SW480 (cell line): Measurements from ENCODE around the gene SCYL1.

ENCODE experiments used
- DNase-seq: peaks from one replicate; pipeline ENCODE4 v3.0.0-alpha.2; 2016; ENCODE audit warnings: low spot score

SCYL1 gene

DNA sequence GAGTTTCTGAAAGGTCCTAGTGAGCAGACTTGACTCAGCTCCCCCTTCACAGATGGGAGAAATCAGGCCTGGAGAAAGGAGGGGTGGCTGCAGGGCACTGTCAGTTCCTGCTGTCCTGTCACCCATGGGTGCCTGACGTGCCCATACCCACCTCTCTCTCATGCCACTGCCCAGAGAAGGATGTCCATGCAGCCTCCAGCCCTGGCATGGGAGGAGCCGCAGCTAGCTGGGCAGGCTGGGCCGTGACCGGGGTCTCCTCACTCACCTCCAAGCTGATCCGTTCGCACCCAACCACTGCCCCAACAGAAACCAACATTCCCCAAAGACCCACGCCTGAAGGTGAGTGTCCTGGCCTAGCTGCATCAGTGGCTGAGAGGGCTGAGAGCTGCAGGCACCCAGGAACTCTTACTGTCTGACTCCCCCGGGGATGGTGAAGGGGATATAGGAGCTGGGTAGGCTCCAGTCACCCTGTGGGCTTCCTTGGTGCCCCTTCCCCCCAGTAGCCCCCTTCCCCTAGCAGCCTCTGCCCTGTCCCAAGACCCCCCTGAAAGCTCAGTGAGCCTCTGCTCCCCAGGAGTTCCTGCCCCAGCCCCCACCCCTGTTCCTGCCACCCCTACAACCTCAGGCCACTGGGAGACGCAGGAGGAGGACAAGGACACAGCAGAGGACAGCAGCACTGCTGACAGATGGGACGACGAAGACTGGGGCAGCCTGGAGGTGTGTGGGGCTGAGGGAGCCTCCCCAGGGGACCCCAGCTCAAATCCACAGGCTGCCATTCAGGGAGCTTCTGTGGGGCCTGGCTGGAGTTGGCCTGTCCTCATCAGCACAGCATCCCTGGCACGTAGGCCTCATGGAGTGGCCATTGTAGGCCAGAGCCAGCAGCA is 11.8 kb downstream of the SCYL1 start:
- no peak for DNase-seq

DNA sequence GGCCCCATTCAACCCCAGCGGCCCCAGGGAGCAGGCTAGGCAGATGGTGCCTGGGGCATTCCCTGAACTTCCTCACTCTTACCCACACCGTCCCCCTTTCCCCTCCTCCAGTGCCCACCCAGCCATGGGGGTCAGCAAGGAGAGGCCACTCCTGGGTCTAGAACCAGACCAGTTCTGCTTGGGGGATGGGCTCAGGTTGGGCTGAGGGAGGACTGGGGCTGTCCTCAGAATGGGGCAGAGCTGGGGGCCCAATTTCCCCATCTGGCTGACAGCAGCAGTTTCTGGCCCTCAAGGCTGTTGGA is 12.4 kb downstream of the SCYL1 start:
- no peak for DNase-seq

DNA sequence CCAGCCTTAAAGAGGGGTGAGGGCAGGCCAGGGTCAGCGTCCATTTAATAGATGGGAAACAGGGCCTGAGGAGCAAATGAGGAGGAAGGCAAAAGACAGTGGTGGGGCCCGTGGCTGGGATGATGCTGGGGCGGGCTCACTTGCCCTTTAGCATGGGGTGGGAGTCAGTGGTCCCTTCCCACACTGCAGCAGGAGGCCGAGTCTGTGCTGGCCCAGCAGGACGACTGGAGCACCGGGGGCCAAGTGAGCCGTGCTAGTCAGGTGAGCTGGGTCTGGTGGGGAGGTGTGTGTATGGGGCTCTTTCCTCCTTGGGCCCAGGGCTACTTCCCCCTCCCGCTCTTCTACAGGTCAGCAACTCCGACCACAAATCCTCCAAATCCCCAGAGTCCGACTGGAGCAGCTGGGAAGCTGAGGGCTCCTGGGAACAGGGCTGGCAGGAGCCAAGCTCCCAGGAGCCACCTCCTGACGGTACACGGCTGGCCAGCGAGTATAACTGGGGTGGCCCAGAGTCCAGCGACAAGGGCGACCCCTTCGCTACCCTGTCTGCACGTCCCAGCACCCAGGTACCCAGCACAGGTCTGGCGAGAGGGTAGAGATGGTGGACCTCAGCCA is 12.8 kb downstream of the SCYL1 start:
- DNase-seq = no peak

DNA sequence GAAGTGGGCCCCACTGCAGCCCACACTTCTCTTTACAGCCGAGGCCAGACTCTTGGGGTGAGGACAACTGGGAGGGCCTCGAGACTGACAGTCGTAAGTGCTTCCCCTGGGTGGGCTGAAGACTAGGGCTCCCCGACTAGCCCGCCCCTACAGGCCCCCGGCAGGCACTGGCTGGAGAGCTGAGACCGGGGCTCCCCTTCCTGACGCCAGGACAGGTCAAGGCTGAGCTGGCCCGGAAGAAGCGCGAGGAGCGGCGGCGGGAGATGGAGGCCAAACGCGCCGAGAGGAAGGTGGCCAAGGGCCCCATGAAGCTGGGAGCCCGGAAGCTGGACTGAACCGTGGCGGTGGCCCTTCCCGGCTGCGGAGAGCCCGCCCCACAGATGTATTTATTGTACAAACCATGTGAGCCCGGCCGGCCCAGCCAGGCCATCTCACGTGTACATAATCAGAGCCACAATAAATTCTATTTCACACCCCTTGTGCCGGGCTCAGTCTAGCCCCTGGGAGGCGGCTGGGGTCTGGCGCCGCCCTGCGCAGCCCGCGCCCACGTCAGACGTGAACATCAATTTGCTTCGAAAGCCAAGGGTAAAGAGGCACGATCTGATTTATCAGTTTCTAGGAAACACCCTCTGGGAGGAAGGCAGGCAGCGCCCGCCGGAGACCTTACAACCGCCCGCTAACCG is 13.5 kb downstream of the SCYL1 start:
- no peak for DNase-seq

DNA sequence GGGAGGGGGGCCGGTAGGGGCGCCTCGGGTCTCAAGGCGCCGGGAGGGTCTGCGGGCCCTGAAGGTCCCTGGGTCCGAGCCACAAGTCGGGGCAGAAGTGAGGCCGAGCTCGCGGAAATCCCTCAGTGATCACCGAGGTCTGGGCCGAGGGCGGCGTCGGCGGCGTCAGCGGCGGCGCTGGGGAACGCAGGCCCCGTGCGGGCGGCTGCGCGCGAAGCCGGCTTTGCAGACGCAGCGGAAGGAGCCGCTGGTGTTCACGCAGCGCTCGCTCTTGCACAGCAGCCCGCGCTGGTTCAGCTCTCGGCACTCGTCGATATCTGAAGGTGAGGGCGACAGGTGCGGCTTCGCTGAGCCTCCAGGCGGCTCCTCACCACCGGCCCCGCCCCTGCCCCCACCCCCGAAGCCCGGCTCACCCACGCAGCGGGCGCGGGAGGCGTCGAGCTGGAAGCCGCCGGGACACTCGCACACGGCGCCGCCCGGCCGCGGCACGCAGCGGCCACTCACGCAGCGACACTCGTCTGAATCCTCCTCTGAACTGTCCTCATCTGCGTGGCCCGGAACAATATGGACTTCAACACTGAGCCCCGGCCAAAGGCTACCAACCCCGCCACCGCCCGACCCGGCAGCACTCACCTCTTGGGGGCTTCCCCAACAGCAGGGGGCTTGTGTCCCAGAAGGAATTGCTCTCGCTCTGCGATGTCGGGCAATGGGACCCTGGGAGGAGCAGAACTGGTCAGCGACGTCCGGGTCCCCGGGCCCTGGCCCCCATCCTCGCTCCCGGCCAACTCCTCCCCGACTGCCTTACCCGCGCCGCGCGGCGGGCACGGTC is 14.2 kb downstream of the SCYL1 start:
- no peak for DNase-seq

DNA sequence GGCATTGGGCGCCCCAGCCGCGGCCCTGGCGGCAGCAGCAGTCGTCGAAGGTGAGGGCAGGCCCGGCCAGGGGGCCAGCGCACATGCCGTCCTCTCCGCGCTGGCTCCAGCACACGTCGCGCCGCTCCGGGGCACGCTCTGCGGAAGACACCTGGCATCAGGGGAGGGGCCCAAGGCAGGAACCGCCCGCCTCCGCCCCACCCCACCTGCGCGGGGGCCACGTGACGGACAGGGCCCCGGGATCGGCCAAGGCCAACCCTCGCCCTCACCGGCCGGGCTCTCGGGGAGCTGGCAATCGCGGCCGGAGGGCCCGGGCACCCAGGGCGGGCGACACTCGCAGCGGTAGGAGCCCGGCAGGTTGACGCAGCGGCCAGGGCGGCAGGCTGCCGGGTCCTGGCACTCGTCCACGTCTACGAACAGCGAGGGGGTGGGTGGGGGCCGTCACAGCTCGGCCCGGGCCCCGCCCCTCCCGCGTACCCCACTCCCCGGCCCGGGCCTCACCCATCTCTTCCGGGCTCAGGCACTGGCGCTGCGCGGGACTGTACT is 14.9 kb downstream of the SCYL1 start:
- no peak for DNase-seq

DNA sequence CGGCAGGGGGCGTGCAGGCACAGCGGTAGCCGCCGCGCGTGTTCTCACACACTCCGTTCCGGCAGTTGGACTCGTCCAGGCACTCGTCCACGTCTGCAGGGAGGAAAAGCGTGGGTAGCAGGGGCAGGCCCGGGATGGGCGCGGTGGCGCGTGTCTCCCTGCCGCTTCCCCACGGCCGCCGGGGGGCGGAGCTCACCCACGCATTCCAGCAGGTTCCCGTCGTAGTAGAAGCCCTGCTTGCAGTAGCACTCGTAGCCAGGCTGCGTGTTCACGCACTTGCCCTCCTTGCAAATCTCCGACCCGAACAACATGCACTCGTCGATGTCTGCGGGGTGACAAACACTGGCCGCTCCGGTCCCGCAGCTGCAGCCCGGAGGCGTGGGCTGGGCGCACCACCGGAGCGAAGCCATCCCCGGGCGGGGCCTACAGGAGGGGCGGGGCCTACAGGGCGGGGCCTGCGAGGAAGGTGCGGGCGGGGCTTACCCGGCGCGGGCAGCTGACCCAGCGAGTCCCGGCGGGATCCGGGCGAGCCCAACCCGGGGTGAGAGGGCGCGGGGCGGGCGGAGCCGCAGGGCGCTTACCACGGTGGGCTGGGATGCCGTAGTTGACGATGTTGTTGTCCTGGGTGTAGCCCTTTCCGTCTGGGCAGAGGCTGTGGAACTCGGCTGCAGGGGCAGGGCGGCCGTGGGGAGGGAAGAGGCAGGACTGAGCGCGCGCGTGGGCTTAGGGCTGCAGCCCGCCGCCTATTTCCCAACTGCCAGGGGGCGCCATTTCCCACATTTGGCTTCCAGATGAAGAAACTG is 15.6 kb downstream of the SCYL1 start:
- DNase-seq = peak; percentile 82

DNA sequence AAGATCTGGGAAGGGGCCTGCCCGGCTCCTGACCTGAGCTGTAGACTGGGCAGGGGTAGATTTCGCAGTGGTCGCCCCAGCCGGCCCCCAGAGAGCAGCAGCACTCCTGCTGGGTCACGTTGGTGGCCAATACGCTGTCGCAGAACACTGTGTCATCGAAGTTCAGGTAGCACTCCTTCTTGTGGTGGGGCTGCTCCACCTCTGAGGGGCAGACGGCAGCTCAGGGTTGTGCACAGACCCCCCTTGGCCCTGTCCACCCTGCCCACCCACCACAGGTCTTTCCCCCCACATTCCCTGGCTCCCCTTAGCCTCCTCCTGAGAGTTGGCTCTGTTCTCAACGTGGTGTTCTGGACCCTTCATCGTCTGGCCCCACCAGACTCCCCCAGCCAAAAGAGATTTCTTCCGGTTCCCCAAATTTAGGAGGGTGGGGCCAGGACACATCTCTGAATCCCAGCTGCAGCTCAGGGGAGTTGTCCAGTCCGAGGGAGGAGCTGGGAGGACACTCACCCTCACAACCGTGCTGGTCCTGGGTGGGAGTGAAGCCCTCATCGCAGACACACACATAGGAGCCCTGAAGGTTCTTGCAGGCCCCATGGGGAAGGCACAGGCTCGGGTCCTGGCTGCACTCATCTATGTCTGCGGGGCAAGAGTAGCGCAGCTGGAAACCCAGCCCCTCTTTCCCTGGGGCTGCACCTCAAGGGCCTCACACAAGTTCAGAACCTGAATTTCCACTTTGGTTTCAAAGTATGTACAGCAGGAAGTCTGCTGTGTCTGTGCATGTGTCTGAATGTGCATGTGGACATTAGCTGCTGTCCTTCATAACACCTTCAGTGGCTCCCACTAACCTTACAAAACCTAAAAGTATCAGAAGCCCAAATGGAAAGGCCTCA is 16.5 kb downstream of the SCYL1 start:
- no peak for DNase-seq

DNA sequence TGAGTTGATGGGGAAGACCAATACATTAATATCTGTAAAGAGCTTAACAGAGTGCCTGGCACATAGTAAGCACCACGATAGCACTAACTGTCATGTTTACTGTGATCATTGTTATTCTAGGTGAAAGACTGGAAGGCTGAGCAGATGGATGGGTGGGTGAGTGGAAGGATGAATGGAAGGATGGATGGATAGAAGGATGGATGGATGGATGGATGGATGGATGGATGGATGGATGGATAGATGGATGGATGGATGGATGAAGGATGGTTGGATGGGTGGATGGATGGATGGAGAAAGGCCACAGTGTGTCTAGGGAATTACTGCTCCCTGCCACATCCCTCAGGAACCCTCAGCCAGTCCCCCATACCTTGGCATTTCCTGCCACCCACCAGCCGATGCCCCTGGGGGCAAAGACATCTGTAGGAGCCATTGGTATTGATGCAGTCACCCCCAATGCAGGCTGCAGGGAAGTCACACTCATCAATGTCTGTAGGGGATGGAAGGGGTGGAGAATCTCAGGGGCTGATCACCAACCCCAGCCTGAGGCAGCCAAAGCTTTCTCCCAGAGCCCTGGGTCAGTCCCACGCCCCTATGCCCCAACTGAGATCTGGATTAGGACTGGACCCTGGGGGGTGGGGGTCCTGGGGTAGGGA is 18.0 kb downstream of the SCYL1 start:
- no peak for DNase-seq

DNA sequence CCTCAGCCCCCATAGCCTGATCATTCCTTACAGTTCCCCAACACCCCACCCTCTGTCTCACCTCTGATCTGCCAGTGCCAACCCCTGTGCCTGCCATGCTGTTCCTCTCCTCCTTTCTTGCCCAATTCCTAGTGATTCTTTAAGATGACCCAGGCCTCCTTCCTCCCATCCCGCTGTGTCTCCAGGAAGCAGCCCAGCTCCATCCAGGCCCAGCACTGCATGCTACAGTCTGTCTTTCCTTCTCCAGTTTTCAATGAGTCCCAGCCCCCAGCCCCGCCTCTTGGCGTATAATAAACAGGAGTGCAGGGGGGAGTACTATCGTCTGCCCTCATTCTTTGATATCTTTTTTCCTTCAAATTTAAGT is 21.0 kb downstream of the SCYL1 start:
- no peak for DNase-seq

DNA sequence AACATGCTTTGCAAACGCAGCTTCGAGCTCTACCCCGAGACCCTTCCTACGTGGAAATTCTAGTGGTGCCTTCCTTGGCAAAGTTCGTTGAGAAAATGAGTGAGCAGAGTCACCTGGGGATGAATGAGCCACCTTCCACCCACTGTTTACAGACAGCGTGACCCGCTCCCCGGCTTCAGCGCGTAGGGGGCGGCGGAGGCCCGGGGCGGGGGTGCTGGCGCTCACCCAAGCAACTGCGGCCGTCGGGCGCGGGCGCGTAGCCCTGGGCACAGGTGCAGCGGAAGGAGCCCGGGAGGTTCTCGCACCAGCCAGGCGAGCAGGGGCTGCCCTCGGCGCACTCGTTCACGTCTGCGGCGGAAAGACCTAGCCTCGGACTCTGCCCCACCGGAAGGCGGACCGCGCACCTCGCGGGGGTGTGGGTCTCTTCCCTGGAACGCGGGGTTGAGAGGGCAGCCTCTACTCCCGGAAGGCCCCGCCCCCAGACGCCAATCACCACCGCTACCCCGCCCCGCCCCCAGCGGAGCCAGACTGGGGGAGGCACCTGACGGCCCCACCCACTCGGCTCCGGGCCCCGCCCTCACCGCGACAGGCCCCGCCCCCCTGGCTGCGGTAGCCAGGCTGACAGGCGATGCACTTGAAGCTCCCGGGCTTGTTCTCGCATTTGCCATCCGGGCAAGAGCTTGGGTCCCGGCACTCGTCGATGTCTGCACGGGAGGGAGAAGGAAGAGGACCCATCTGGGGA is 21.5 kb downstream of the SCYL1 start:
- no peak for DNase-seq

DNA sequence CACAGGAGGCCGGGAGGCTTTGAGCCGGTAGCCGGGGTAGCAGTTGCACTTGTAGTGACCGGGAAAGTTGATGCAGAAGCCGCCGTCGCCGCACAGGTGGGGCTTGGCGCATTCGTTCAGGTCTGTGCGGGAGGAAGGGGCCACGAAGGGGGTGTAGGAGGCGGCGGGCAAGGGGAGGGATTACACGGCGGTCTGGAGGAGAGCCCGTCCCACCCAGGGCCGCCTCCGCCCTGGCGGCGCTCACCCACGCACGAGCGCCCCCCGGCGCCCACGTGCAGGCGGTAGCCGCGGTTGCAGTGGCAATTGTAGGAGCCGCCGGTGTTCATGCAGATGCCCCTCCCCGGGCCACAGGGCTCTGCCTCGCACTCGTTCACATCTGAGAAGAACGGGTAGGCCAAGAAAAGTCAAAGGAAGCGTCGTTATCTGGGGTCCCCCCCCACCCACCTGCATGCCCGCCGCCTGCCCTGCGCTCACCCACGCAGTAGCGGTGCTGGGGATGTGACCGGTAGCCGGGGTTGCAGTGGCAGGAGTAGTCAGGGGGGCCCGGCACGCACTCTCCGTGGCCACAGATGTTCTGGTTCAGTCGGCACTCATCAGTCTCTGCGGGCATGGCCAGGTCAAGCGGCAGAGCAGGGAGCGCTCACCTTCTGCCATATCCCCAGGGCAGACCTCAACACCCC is 22.7 kb downstream of the SCYL1 start:
- DNase-seq = no peak

DNA sequence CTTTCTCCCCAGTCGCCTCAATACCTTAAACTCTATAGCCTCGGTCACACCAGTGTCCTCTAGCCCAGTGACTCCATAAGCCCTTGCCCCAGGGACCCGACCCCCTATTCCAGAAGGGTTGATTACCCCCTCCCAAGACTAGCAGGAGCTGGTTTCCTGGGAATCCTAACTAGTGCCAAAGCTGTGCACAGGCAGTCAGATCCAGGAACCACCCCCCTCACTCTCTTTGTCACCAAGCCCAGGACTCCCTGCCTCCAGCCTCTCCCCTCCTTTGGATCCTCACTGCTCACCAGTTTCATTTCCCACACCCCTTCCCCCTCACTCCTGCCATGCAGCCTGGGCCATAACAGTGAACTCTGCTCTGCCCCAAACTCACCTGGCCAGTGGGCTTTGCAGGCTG is 23.5 kb downstream of the SCYL1 start:
- no peak for DNase-seq

DNA sequence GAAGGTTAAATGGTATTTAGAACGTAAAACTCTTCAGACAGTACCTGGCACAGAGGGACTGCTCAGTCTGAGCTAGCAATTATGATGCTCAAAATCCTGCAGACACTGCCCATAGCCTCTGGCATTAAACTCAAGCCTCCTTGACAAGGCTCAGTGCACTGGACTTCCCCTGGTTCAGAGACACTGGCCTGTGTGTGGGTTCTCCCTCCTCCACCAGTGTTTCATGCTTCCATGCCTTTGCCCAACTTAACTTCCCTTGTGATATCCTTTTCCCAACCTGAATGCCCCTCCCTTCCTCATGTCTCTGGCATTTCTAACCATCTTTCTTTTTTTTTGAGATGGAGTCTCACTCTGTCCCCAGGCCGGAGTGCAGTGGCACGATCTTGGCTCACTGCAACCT is 24.2 kb downstream of the SCYL1 start:
- no peak for DNase-seq

DNA sequence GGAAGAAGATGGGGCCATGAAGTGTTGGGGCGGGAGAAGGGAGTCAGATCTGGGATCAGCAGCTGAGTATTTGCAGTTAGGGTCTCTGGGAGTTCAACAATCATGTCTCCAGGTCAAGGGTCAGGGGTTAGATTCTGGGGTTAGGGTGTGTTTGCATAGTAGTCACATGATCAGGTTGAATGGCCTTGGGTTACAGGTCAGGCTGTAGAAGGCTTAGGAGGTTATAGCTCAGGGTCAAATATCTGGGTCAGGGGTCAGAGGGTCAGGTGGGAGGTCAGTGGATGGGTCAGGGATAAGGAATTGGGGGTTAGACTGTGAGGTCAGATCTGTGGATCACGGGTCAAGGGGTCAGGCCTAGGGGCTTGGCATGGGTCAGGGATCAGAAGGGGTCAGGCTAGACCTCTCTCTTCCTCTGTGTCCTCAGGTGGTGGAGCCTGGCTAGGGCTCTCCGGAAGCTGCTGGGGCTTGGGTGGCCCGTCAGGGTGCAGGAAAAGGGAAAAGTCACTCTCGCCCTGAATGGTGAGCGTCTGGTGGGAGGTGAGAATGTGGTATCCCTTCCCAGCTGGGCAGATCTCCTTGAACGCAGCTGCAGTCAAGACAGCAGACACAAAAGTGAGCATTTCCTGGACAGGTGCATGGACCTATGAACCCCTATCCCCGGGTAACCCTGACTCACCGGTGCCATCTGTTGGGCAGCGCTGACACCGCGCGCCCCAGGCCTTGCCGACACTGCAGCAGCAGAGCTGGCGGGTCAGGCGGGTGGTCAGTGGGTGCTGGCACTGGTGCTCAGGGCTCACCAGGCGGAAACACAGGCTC is 26.9 kb downstream of the SCYL1 start:
- DNase-seq = peak; percentile 75

DNA sequence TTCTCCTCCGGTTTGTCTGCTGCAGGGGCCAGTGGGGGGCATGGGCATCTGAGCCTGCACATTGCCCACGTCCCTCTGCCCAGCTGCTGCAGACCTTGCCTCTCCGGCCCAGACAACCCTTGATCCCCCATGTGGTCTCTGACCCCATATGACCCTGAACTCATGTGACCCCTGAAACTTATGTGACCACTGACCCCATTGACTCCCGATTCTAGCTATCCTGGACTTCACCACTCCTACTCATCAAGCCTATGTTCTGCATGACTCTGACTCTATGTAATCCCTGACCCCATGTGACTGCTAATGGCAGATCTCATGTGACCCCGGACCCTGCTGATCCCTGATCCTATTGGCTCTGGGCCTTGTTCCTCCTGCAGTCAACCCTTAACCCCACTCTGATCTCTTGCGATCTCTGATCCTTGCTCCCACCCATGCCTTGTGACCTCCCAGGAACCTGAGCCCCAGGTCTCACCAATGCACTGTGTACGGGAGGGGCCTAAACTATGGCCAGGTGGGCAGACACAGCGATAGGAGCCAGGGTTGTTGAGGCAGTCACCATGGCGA is 27.6 kb downstream of the SCYL1 start:
- DNase-seq = no peak

DNA sequence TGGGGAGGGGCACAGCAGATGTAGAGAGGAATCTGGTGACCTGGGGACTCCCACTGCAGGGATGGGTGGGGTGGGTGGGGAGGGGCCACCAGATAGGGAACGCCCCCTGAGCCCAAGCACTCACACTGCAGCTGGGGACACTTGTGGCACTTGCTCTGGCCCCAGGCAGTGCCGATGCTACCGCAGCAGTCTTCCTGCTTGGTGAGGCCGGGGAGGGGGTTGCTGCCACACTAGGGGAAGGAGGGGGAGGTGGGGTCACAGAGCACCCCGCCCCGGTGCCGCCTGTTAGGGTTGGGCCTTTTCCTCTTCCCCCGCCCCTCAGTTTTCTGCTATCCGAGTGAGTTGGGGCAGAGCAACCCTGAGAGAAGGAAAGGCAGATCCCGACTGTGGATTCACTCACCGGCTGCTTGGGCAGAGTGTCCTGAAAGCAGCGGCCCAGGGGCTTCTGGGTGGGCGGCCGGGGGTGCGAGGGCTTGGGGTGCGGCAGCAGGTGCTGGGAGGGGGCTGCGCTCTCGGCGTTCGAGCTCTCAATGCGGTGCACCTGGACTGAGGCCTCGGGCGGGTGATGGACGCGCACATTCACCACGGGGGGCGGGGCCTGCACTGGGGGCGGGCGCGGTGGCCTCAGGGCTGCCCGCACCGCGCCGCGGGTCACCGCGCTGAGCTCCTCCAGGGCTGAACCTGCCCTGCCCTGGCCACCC is 28.6 kb downstream of the SCYL1 start:
- no peak for DNase-seq
